Measurements from ENCODE around the gene TMEM19.

- no peak for TF ChIP-seq CTCF (conservative IDR thresholded peaks at IDR 0.05)
- TF ChIP-seq EZH2 (IDR thresholded peaks at IDR 0.05; ENCODE audit: low read depth): no peak
Observed at GRCh38 chr12:71748081-71748850, 62.4 kb downstream of the TMEM19 start.
